Measurements from ENCODE around the gene BLMH.

The BLMH gene

DNA sequence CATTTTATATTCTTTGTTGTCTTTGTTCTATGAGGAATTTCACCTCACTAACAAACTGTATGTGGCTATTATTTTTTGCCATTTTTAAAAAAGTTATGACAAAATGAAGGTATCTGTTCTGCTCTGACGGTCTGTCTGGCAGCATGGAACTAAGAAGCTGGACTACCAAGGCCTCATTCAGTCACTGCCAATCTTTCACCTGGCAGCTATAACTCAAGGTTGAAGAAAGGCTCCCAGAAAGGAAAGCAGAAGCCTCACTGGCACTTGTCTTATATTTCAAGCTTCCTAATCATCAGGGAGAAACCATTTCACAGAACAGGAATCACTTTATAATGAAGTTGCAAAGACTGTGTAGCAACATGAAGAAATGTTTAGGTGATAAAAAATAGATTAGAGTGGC lies 37.6 kb downstream of the BLMH start:
- H3K23ac ChIP-seq (ENCODE audit: low read length), result no peak overlapping the region
- H2BK120ac ChIP-seq (ENCODE audit: low read depth, low read length), result no peak overlapping the region
- H3K79me1 ChIP-seq (ENCODE audit: low read length), result peaks cover 2% of the 10 kb centered on the region
- no peak overlapping the region for H3K27ac ChIP-seq (ENCODE audit: low read depth, low read length)
- H3K27me3 ChIP-seq (ENCODE audit: insufficient read depth, low read length, poor library complexity), result no peaks in the 10 kb centered on the region
- no peak overlapping the region for H2BK5ac ChIP-seq (ENCODE audit: low read length)
- no peak for DNase-seq
- H3K4me1 ChIP-seq (ENCODE audit: control insufficient read depth, low read depth, low read length), result no peaks in the 10 kb centered on the region
- no peak overlapping the region for H3K9ac ChIP-seq (ENCODE audit: low read length)
- no peak overlapping the region for H4K8ac ChIP-seq (ENCODE audit: low read depth, low read length)
- no peak overlapping the region for H3K4ac ChIP-seq (ENCODE audit: low read depth, low read length)
- H3K79me2 ChIP-seq (ENCODE audit: control insufficient read depth, insufficient read depth, low read length), result no peaks in the 10 kb centered on the region
- no peak overlapping the region for H2AK5ac ChIP-seq (ENCODE audit: low read length)
- WGBS (ENCODE audit: extremely low coverage, insufficient coverage, low lambda C conversion rate), result no CpG with 5 or more reads among the region's 1 CpG
- H3K36me3 ChIP-seq (ENCODE audit: control insufficient read depth, insufficient read depth, low read length), result no peaks in the 10 kb centered on the region
- no peak overlapping the region for H3K4me2 ChIP-seq (ENCODE audit: low read length)
- no peak overlapping the region for H3K18ac ChIP-seq (ENCODE audit: low read length)
- H4K5ac ChIP-seq (ENCODE audit: low read length), result no peak overlapping the region
- no peak overlapping the region for H3K4me3 ChIP-seq (ENCODE audit: low read length)
- H3K56ac ChIP-seq (ENCODE audit: low read length), result no peak overlapping the region
- H2BK15ac ChIP-seq (replicated peaks; ENCODE audit: low read depth), result no peak overlapping the region

DNA sequence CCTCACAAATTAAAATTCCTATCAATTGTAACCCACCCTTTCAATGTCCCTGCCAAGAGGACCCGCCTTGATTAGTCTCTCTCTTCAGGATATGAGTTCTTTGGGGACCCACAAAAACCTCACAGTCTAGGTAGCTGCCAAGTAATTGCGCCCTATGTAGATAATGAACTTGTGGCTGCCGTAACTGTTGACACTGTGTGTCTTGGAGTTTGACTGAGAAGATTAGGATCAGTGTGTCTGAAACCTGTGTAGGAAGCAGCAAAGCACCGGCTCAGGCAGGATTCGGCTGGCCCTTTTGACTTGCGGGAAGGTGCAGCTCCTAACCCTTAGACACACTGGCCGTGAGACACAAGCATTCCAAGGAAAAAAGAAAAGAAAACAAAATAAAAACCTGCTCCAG lies 38.4 kb downstream of the BLMH start:
- Histone ChIP-seq H2BK5ac (ENCODE audit: low read length) (no peak overlapping the region), H2AK5ac (ENCODE audit: low read length) (no peak overlapping the region), H4K5ac (ENCODE audit: low read length) (no peak overlapping the region), H3K79me2 (ENCODE audit: control insufficient read depth, insufficient read depth, low read length) (no peaks in the 10 kb centered on the region), H3K27ac (ENCODE audit: low read depth, low read length) (no peak overlapping the region), H3K79me1 (ENCODE audit: low read length) (no peaks in the 10 kb centered on the region), H3K9ac (ENCODE audit: low read length) (no peak overlapping the region), H3K18ac (ENCODE audit: low read length) (no peak overlapping the region), H3K4me3 (ENCODE audit: low read length) (no peak overlapping the region), H2BK120ac (ENCODE audit: low read depth, low read length) (no peak overlapping the region), H3K23ac (ENCODE audit: low read length) (no peak overlapping the region), H3K36me3 (ENCODE audit: control insufficient read depth, insufficient read depth, low read length) (no peaks in the 10 kb centered on the region), H3K4me1 (ENCODE audit: control insufficient read depth, low read depth, low read length) (no peaks in the 10 kb centered on the region), H3K27me3 (ENCODE audit: insufficient read depth, low read length, poor library complexity) (no peaks in the 10 kb centered on the region), H3K4me2 (ENCODE audit: low read length) (no peak overlapping the region), H3K4ac (ENCODE audit: low read depth, low read length) (no peak overlapping the region), H4K8ac (ENCODE audit: low read depth, low read length) (no peak overlapping the region), H2BK15ac (replicated peaks; ENCODE audit: low read depth) (no peak overlapping the region), H3K56ac (ENCODE audit: low read length) (no peak overlapping the region)
- WGBS (ENCODE audit: extremely low coverage, insufficient coverage, low lambda C conversion rate), result no CpG with 5 or more reads among the region's 7 CpGs
- DNase-seq, result no peak

DNA sequence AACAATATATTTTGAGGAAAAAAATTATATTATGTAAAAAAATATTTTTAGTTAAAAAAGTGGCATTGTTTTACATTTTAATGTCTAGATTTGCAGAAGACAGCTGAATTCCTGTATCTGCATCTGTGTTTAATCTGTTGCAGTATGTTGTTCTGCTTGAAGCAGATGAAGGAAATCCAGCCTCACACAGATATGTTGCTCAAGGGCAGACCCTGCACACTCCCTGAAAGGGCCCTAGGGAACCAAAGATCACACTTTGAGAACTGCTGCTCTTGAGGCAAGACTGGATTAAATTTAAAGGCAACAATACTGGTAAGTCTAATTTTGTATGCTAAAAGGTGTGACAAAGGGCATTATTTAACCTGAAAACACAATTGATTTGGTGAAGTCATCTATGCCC lies 39.8 kb downstream of the BLMH start:
- no peak overlapping the region for H2AK5ac ChIP-seq (ENCODE audit: low read length)
- H3K27ac ChIP-seq (ENCODE audit: low read depth, low read length), result no peak overlapping the region
- no peaks in the 10 kb centered on the region for H3K27me3 ChIP-seq (ENCODE audit: insufficient read depth, low read length, poor library complexity)
- no peak overlapping the region for H3K56ac ChIP-seq (ENCODE audit: low read length)
- no peak overlapping the region for H3K9ac ChIP-seq (ENCODE audit: low read length)
- H3K4me2 ChIP-seq (ENCODE audit: low read length), result no peak overlapping the region
- no peaks in the 10 kb centered on the region for H3K36me3 ChIP-seq (ENCODE audit: control insufficient read depth, insufficient read depth, low read length)
- no peak overlapping the region for H4K5ac ChIP-seq (ENCODE audit: low read length)
- no peak overlapping the region for H2BK120ac ChIP-seq (ENCODE audit: low read depth, low read length)
- no peak overlapping the region for H2BK15ac ChIP-seq (replicated peaks; ENCODE audit: low read depth)
- H3K23ac ChIP-seq (ENCODE audit: low read length), result no peak overlapping the region
- no peak overlapping the region for H2BK5ac ChIP-seq (ENCODE audit: low read length)
- H3K4me3 ChIP-seq (ENCODE audit: low read length), result no peak overlapping the region
- no peaks in the 10 kb centered on the region for H3K4me1 ChIP-seq (ENCODE audit: control insufficient read depth, low read depth, low read length)
- H4K8ac ChIP-seq (ENCODE audit: low read depth, low read length), result no peak overlapping the region
- DNase-seq, result no peak
- H3K79me1 ChIP-seq (ENCODE audit: low read length), result no peaks in the 10 kb centered on the region
- H3K4ac ChIP-seq (ENCODE audit: low read depth, low read length), result no peak overlapping the region
- H3K79me2 ChIP-seq (ENCODE audit: control insufficient read depth, insufficient read depth, low read length), result no peaks in the 10 kb centered on the region
- H3K18ac ChIP-seq (ENCODE audit: low read length), result no peak overlapping the region

DNA sequence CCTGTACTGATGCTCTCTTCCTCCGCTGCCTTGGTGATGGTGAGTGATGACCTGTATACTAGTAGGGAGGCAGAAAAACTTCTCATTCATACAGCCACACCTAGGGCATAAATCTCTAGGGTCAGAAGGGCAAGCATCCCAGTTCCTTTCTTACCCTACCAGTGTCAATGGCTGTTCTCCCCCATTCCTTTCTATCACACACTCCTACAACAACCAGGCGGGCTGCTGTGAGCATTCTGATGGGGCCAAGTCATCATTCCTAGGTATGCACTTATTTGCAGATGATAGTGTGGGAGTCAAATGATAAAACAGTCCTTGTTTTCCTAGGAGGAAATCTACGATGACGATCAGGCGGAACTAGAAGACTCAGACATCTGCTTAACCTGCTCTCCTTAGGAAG lies 42.3 kb downstream of the BLMH start:
- DNase-seq, result peak; percentile 40
- Histone ChIP-seq H2BK15ac (replicated peaks; ENCODE audit: low read depth) (no peak overlapping the region), H3K4me3 (ENCODE audit: low read length) (no peak overlapping the region), H3K9ac (ENCODE audit: low read length) (no peak overlapping the region), H3K27me3 (ENCODE audit: insufficient read depth, low read length, poor library complexity) (no peaks in the 10 kb centered on the region), H3K4me1 (ENCODE audit: control insufficient read depth, low read depth, low read length) (no peaks in the 10 kb centered on the region), H2BK5ac (ENCODE audit: low read length) (no peak overlapping the region), H3K79me1 (ENCODE audit: low read length) (no peaks in the 10 kb centered on the region), H3K23ac (ENCODE audit: low read length) (no peak overlapping the region), H3K36me3 (ENCODE audit: control insufficient read depth, insufficient read depth, low read length) (no peaks in the 10 kb centered on the region), H3K79me2 (ENCODE audit: control insufficient read depth, insufficient read depth, low read length) (no peaks in the 10 kb centered on the region), H4K5ac (ENCODE audit: low read length) (no peak overlapping the region), H2BK120ac (ENCODE audit: low read depth, low read length) (no peak overlapping the region), H3K56ac (ENCODE audit: low read length) (no peak overlapping the region), H3K4ac (ENCODE audit: low read depth, low read length) (no peak overlapping the region), H2AK5ac (ENCODE audit: low read length) (no peak overlapping the region), H3K27ac (ENCODE audit: low read depth, low read length) (no peak overlapping the region), H4K8ac (ENCODE audit: low read depth, low read length) (no peak overlapping the region), H3K4me2 (ENCODE audit: low read length) (no peak overlapping the region), H3K18ac (ENCODE audit: low read length) (no peak overlapping the region)
- WGBS (ENCODE audit: extremely low coverage, insufficient coverage, low lambda C conversion rate), result no CpG with 5 or more reads among the region's 5 CpGs

DNA sequence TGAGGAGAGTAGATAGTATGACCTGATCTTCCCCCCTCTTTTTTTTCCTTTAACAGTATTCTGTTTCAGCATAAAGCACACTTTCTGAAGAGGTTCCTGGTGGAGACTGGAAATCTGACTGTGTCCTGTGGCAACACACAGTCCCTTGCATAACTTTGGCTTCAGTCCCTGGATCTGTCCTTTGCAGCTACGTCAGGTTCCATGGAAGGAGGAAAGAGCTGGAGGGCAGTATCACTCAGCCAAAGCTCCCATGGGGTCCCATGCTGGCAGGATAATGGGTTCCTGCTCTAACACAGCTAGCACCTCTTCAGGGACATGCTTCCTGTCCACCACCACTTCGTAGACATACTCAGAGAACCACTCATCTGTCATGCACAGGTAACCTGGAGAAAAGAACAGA lies 43.0 kb downstream of the BLMH start:
- no peak overlapping the region for H4K8ac ChIP-seq (ENCODE audit: low read depth, low read length)
- no peak overlapping the region for H2BK15ac ChIP-seq (replicated peaks; ENCODE audit: low read depth)
- H3K56ac ChIP-seq (ENCODE audit: low read length), result no peak overlapping the region
- H3K79me2 ChIP-seq (ENCODE audit: control insufficient read depth, insufficient read depth, low read length), result no peaks in the 10 kb centered on the region
- no peak overlapping the region for H2BK5ac ChIP-seq (ENCODE audit: low read length)
- no peak overlapping the region for H2BK120ac ChIP-seq (ENCODE audit: low read depth, low read length)
- H3K18ac ChIP-seq (ENCODE audit: low read length), result no peak overlapping the region
- H3K36me3 ChIP-seq (ENCODE audit: control insufficient read depth, insufficient read depth, low read length), result no peaks in the 10 kb centered on the region
- no peak overlapping the region for H3K4me2 ChIP-seq (ENCODE audit: low read length)
- no peak overlapping the region for H3K27ac ChIP-seq (ENCODE audit: low read depth, low read length)
- no peak for DNase-seq
- no peak overlapping the region for H3K4me3 ChIP-seq (ENCODE audit: low read length)
- no peak overlapping the region for H2AK5ac ChIP-seq (ENCODE audit: low read length)
- H4K5ac ChIP-seq (ENCODE audit: low read length), result no peak overlapping the region
- H3K79me1 ChIP-seq (ENCODE audit: low read length), result no peaks in the 10 kb centered on the region
- no peak overlapping the region for H3K4ac ChIP-seq (ENCODE audit: low read depth, low read length)
- WGBS (ENCODE audit: extremely low coverage, insufficient coverage, low lambda C conversion rate), result no CpG with 5 or more reads among the region's 2 CpGs
- no peak overlapping the region for H3K9ac ChIP-seq (ENCODE audit: low read length)
- H3K23ac ChIP-seq (ENCODE audit: low read length), result no peak overlapping the region
- H3K4me1 ChIP-seq (ENCODE audit: control insufficient read depth, low read depth, low read length), result no peaks in the 10 kb centered on the region
- no peaks in the 10 kb centered on the region for H3K27me3 ChIP-seq (ENCODE audit: insufficient read depth, low read length, poor library complexity)

DNA sequence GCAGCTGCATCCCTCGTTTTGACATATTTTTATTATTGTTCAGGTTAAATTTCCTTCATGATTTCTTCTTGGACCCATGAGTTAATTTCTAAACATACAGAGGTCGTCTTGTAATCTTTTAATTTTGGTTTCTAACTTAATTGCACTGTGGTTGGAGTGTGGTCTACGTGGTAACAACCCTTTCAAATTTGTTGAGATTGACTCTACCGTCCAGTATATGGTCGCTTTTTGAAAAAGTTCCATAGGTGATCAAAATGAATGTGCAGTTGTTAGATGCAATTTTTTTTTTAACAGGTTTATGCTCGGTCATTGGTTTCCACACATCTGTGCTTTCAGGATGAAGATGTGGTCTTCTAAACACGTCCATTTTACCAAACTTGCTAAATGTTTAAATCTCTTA lies 45.3 kb downstream of the BLMH start:
- H3K36me3 ChIP-seq (ENCODE audit: control insufficient read depth, insufficient read depth, low read length), result no peaks in the 10 kb centered on the region
- WGBS (ENCODE audit: extremely low coverage, insufficient coverage, low lambda C conversion rate), result no CpG with 5 or more reads among the region's 7 CpGs
- no peak overlapping the region for H3K4ac ChIP-seq (ENCODE audit: low read depth, low read length)

More for the DNA sequence above, 45.3 kb downstream of the BLMH start:
- Histone ChIP-seq H3K27ac (ENCODE audit: low read depth, low read length) (no peak overlapping the region), H2BK120ac (ENCODE audit: low read depth, low read length) (no peak overlapping the region), H2BK15ac (replicated peaks; ENCODE audit: low read depth) (no peak overlapping the region), H3K18ac (ENCODE audit: low read length) (no peak overlapping the region), H3K4me2 (ENCODE audit: low read length) (no peak overlapping the region), H3K4me3 (ENCODE audit: low read length) (no peak overlapping the region), H3K27me3 (ENCODE audit: insufficient read depth, low read length, poor library complexity) (no peaks in the 10 kb centered on the region), H3K9ac (ENCODE audit: low read length) (no peak overlapping the region), H4K8ac (ENCODE audit: low read depth, low read length) (no peak overlapping the region), H3K4me1 (ENCODE audit: control insufficient read depth, low read depth, low read length) (no peaks in the 10 kb centered on the region), H2AK5ac (ENCODE audit: low read length) (no peak overlapping the region), H3K79me2 (ENCODE audit: control insufficient read depth, insufficient read depth, low read length) (no peaks in the 10 kb centered on the region), H4K5ac (ENCODE audit: low read length) (no peak overlapping the region), H3K23ac (ENCODE audit: low read length) (no peak overlapping the region), H3K79me1 (ENCODE audit: low read length) (no peaks in the 10 kb centered on the region), H3K56ac (ENCODE audit: low read length) (no peak overlapping the region), H2BK5ac (ENCODE audit: low read length) (no peak overlapping the region)
- DNase-seq, result no peak

Measured in mesendoderm (in vitro differentiated cells).